Measurements from ENCODE around the gene DDX59.
"Not testable (repeated sequence)": the region's sequence is repeated elsewhere in the genome, so short reads cannot be mapped to it uniquely, and the experiment has no call there.

Gene DDX59

DNA sequence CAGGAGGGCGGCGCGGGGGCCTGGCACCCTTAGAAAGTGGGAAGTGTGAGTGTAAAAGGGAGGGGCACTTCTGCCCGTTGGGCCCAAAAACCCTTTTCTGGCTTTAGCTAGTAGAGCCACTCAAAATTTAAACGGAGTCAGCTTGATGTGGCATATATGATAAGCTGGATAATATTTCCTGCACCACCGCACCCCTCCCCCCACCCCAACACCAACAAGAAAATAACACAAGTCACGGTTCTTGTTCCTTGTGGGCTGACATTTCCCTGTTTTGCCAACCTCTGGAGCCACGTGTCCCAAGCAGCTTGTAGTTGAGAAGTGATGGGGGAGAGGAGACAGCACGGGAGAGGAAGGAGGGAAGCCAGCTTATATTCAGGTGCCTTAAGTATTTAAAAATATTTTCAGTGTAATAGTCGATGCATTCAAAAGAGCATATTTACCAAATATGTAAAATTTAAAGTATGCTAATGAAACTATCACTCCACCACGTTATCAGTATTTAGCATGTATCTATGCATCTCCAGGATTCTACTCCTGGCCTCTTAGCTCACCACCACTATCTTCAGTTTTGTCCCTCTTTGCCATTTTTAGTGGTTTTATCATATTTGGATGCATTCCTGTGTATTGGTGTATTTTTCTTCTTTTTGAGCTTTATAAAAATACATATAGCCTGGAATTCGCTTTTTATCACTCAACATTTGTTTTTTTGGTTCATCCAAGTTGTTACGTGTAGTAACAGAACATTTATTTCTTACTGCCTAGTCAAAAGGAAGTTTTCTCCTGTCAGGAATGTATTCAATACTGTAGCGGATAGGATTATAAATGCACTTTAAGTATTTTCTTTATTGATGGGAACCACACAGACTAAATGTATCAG, 773 bp upstream of the DDX59 start:
- no peak for DNase-seq

DNA sequence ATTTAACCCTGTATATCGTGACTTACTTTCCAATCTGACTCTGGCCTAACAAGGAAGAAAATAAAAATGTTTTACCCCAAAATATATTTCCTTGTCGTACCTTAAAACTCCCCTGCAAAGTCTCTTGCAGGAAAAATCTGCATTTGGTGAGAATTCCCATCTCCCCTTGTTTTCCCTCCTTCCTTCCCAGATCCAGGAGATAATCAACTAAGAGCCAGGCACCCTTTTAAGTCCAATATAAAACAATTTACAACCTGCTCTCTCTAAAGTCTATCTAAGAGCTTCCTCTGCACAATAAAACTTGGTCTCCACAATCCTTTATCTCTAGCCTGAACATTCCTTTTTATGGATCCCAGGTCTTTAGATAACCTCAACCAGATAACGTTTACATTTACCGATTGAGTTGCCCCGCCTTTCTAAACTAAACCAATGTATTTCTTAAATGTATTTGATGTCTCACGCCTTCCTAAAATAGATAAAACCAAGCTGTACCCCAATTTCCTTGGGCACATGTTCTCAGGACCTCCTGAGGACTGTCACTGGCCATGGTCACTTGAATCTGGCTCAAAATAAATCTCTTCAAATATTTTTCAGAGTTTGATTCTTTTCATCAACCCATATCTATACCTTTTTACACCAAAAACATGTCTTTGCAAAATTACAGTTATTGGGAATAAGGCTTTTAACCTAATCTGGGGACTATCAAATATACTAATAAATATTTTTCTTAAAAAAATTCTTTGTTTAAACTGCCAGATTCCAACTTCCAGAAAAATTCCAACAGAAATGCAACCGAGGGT, 993 bp downstream of the DDX59 start:
- no peak for DNase-seq

DNA sequence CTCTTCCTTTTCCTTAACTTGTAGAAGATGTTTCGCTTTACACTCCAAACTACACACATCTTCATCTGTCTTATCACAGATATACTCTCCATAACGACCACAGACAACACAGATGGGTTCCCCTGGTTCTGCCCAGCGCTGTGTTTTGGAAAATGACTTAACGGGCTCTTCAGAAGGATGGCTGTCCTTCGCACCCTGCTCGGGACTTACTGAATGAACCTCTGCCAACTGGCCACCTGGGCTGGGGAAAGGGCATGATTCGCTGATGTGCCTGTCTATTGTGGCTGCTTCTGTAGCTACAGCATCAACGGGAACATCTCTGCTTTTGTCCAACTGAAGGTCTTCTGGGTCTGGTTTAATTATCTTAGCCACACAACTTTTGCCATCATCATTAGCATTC, 3.4 kb downstream of the DDX59 start:
- no peak for DNase-seq

DNA sequence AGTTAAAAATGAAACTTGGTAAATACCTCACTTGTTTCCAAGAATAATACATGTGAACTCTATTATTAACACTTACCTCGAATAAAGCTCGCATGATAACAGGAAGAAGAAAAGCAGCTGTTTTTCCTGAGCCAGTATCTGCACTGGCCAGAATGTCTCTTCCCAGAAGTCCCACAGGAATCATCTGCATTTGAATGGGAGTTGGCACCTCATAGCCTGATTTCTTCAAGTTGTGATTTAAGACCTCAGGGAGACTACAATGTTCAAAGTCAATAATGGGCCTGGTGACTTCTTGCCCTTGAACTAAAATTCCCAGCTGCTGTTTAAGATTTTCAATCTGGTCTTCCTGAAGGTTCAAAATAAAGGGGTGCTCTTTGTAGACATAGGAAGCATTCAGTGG, 3.8 kb downstream of the DDX59 start:
- DNase-seq: no peak

DNA sequence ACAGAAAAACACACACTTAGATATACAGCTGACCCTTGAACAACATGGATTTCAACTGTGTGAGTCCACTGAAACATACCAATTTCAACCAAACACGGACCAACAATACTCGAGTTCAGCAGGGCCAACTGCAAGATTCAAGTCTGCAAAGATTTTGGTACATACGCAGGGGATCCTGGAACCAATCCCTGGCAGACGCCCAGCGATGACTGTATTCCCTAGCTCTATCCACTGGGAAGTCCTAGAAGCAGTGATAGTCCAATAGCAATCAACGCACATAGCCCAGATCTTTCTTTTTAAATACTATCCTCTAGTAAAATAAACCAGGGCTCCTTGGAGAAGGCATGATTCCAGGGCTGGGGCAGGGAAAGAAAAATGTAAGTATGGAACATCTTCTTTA, 9.0 kb downstream of the DDX59 start:
- no peak for DNase-seq

DNA sequence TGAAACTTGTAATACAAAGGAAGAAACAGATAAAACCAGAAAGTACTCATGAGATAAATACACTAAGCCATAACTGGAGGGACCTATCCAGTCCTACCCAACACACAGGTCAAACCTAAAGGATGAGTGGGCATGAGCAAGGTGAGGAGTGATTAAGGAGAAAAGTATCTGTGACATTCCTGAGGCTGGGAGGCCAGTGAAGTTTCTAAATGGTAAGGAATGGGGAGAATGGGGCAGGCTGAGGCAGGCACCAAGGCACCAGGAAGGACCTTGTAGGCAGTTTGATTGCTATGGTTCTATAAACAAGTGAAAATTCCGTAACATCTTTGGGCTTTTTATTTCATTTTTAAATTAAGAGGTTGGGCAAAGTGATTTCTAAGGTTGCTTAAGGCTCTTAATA, 10.4 kb downstream of the DDX59 start:
- no peak for DNase-seq

DNA sequence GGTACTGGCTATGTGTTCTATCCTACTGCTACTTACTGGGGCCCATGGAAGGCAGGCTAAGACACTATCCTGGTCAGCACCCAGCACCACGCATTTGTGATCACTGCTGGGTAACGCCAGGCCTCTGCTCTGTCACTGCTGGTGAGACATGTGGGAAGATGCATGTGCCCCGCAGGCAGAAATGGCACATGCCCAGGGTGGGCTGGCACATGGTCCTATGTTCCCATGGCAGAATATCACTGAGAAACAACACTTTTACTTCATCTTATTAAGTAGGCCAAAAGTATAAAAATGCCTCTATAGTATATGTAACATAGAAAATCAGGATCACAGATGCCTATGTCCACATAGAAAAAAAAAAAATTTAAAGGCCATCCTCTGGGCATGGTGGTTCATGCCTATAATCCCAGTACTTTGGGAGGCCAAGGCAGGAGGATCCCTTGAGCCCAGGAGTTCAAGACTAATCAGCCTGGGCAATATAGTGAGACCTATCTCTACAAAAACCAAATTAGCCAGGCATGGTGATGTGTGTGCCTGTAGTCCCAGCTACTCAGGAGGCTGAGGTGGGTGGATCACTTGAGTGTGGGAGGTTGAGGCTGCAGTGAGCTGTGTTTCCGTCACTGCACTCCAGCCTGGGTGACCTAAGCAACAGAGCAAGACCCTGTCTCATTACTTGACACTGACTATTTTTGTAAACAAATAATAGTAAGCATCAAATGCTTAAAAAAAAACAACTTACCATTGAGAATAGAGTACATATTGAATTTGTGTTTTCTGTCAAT, 11.5 kb downstream of the DDX59 start:
- DNase-seq: no peak

DNA sequence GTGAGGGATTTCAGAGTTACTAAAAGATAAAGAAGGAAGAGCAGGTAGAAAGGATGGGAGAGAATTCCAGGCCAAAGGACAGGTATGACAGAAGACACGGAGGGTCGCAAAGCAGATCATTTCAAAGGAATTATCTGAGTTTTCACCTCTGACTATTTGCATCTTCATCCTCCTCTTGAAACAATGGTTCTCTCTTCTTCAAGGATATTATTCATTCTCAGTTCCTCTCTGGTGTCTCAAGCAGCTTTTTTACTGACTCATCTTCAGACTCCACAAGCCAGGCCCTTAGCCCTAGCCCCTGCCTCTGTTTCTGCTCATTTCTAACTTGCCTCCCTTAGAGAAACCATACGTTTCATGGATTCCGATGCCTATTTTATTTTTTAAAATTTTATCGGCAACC, 15.0 kb downstream of the DDX59 start:
- DNase-seq: no peak

DNA sequence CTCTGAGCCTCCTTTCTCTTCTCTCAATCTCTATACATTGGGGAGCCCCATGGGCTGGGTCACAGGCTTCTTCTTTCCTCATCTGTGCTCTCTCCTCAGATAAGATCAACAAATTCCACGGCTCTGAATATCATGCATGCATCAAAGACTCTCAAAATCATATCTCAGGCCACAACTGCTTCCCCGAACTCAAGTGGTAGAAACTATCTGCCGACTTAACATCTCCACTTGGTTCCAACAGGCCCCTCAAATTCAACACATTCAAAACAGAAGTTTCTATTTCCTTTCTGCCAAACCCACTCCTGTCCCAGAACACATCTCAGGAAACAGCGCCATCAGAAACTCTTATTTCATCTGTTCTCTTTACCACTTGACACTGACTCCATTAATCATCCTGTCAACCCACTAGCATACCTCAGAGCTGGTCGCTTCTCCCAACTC, 16.7 kb downstream of the DDX59 start:
- DNase-seq: no peak

DNA sequence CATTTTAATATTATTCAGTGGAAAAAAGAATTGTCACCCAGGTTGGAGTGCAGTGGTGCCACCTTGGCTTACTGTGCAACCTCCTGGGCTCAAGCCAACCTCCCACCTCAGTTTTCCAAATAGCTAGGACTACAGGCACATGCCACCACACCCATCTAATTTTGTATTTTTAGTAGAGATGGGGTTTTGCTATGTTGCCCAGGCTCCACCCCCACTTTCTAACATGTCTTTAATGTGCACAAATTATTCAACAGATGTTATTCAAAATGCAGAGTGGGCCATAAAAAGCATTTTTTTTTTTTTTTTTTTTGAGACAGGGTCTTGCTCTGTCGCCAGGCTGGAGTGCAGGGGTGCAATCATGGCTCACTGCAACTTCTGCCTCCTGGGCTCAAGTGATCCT, 17.3 kb downstream of the DDX59 start:
- DNase-seq: no peak

DNA sequence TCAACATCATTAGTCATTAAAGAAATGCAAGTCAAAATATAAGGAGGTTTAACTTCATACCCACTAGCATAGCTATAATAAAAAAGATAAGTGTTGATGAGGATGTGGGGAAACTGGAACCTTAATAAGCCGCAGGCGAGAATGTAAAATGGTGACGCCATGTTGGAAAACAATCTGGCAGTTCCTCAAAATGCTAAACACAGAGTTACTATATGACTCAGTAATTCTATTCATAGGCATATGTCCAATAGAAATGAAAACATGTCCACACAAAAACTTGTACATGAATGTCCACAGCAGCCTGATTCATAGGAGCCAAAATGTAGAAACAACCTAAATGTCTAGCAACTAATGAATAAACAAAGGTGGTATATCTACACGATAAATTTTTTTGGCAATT, 23.2 kb downstream of the DDX59 start:
- no peak for DNase-seq

DNA sequence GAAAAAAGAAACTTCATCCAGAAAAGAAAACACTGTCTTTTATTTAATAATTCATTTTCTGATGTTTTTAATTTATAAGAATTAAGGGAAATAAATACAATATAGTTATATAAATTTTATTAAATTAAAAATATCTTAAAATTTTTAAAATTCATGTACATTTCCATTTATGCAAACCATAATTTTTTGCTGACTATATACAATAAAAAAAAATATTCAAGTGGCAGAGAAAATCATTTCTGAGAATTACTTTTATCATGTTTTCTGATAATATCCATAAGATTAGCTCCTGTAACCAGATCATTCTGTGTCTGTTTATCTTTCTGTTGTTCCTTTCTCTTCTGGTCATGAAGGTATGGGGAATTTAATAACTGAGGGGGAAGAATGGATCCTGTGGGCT, 25.7 kb downstream of the DDX59 start:
- no peak for DNase-seq

DNA sequence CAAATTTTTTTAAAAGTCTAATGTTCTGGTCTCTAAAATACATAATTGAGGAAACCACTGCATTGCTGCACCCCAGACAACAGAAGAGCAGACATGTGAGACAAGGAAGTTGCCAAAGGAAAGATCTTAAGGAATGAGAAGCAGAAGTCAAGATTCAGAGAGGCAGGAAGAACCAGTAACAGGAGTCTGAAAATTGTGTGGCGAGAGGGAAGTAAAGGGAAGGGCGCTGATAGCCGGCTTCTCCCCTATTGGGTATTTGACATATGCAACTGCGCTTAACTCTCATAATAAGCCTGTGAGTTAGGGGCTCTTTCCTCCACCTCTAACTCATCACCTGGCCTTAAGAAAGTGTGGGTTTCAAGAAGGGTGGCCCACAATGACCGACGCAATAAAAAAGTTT, 27.2 kb downstream of the DDX59 start:
- DNase-seq: no peak

DNA sequence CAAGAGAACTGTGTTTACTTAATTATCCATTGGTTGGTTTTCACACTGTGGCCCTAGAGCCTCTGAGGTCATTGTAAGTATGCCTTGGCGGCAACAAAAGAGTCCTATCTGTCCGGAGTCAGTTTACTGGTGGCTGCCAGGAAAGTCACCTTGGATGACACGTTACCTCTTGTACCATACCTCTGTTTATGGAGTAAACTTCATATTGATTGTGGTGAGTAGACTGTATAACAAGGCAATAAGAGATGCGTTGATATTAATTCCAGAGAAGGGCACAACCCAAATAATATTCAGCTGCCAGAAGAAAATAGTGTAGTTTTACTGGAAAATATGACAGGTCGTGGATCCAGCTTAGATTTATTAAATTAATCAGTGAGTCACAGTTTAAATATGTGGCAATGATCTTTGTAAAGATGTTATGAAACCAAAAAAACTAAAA, 28.7 kb downstream of the DDX59 start:
- no peak for DNase-seq

DNA sequence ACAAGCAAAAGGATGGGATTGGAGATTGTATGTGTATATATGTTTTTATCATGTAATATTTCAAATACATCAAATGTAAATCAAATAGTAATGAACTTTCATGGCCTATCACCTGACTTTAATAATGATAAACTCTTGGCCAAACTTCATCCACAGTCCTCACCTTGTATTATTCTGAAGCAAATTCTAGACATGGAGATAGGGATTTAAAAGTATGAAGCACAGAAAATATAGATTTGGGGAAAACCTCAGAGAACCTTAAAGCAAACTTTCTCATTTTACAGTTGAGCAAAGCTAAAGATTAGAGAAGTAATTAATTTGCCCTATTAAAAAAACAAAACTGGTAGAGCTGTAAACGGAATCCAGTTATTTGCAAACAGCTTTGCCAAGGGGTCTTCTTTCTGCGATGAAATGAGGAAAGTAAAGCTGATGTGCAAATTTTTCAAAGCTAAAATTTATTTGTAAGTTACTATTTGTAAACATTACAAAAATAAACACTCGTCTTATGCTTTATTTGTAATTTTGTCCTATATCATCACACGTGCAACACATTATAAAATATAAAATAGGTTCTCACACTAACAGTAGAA, 29.2 kb downstream of the DDX59 start:
- no peak for DNase-seq

DNA sequence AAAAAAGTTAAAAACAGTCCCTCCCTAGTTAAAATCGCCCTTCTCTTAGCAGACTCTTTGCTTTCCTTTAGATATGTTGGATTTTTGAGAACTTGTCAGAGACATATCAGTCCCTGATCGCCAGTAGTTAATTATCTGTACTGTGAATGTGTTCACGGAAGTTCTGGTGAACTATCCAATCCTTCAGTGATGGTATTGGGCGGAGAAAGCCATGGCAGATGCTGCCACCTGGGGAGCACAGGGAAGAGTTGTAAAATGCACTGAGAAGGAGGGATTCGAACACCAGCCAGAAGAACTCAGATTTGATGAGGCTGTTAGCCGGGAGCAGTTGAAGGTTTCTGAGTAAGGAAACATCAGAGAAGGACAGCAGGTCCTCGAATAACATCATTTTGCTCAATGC, 31.6 kb downstream of the DDX59 start:
- no peak for DNase-seq

DNA sequence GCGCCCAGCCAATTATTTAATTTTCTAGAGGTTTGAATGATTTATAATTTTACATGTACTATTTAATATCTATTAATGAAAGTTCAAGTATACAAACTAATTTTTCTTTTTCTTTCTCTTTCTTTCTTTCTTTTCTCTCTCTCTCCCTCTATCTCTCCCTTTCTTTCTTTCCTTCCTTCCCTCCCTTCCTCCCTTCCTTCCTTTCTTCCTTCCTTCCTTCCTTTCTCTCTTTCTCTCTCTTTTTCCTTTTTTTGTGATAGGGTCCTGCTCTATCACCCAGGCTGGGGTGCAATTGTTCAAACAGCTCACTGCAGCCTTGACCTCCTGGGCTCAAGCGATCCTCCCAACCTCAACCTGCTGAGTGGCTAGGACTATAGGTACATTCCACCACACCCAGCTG, 33.0 kb downstream of the DDX59 start:
- DNase-seq: no peak

DNA sequence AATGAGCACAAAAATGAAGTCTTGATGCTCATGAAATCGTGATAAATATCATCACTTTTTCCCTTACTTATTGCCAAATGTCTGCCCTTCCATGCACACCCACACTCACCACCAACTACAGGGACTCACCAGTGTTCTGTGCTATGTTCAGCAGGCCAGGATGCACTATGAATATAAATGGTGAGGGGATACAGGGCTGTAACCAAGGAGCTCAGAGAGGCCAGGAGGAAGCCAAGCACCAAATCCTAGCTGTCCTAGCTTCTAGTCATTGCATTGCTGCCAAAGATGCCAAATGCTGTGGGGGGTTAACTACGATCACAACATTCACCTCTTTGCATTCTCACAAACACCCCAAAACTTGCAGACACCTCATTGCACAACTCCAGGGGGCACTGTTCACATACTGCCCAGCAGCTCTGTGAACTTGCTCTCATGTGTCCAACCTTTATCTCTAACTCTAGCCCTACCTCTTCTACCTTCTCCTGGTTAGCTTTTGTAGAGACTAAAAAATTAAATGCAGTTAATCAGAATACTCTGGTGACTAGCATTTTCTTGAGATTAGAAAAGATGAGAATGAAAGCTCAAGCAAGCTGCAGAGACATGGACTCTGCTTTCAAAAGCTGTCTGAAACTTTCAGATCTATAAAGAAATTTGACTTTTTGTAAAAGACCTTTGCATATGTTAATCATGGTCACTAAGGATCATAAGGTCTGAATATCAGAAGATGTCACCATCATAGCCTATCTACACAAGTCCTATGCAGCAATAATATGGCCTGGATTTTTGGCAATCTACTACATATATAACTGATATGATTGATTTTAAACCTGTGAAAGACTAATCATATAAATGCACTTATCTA, 35.2 kb downstream of the DDX59 start:
- no peak for DNase-seq

DNA sequence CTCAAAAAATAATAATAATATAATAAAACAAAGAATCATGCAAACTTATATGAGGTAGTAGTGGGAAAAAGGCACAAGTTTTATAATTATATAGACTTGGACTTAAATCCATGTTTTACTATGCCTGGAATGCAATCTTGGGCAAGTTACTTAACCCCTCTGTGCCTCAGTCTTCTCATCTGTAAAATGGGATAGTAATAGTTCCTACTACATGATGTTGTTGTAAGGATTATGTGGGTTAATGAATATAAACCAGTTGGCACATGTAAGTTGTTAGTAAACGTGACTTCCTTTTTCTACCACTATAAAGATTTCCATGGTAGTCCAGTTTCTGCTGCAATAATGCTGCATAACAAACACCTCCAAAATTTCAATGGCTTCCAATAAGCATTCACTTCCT, 38.3 kb downstream of the DDX59 start:
- DNase-seq: no peak

DNA sequence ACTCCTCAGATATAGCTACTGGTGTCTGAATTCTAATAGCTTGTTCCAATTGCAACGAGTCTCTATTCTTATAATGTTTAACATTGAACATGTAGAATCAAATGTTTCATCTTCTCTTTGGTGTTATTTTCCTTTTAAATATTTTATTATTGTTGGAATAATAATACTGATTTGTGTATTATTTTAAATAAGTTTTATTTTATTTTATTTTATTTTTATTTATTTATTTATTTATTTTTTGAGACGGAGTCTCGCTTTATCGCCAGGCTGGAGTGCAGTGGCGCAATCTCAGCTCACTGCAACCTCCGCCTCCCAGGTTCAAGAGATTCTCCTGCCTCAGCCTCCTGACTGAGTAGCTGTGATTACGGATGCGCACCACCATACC, 39.2 kb downstream of the DDX59 start:
- not testable (repeated sequence) for DNase-seq

DNA sequence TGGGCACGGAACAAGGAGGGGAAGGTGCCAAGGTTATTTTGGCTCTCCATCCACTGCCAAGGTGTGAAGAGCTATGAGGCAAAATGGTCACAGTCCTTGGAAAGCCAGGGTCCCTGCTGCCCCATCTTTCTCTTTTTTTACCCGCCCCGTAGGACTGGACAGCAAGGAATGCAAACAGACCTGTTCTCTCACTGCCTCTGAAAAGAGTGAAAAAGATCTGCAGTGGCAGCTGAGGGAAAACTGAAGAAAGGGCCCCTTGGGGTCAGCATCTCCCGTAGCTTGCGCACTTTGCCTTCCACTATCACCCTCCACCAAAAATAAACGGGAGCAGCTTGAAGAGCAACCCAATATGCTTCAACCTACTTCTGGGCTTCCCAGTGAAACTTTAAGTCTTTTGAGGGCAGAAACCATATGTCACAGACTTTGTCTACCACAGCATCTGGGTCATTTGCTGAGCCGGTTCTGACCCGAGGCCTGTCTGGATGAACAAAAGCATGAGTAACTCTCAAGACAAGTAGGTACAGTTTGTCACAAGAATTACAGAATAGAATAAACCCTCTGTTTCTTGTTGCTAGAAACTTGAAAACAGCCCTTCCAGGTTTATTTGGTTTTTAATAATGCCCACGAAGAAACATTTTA, 39.7 kb downstream of the DDX59 start:
- no peak for DNase-seq
